ENCODE data around the gene TSGA10IP.

Gene TSGA10IP

GRCh38 chr11:66006134-66006890 lies 61.0 kb downstream of the TSGA10IP start:
- Mint-ChIP-seq H3K36me3 (ENCODE audit: low read depth) (peaks cover 20% of the 10 kb centered on the region), H3K27me3 (ENCODE audit: low read depth) (peaks cover 12% of the 10 kb centered on the region), H3K27ac (peak overlapping the region in 1 of 3 experiments; percentile 3), H3K4me3 (peak overlapping the region in 2 of 3 experiments; percentile 34 to 54), H3K9me3 (no peaks in the 10 kb centered on the region), H3K4me1 (peaks cover 17% of the 10 kb centered on the region)
- no peak for TF ChIP-seq CTCF (IDR thresholded peaks at IDR 0.05; ENCODE audit: unreplicated experiment in 3 of 3)

GRCh38 chr11:66006891-66007176 lies 61.6 kb downstream of the TSGA10IP start:
- TF ChIP-seq CTCF (IDR thresholded peaks at IDR 0.05; ENCODE audit: unreplicated experiment in 3 of 3): no peak
- peaks cover 16% of the 10 kb centered on the region for H3K27me3 Mint-ChIP-seq (ENCODE audit: low read depth)

GRCh38 chr11:66007201-66007634 lies 61.9 kb downstream of the TSGA10IP start:
- TF ChIP-seq CTCF (IDR thresholded peaks at IDR 0.05; ENCODE audit: unreplicated experiment in 3 of 3): no peak
- peaks cover 14% of the 10 kb centered on the region for H3K36me3 Mint-ChIP-seq (ENCODE audit: low read depth)
- no peak overlapping the region for H3K27ac Mint-ChIP-seq

More at GRCh38 chr11:66006891-66007176, 61.6 kb downstream of the TSGA10IP start:
- no peak overlapping the region for H3K27ac Mint-ChIP-seq
- H3K9me3 Mint-ChIP-seq: no peaks in the 10 kb centered on the region
- H3K4me1 Mint-ChIP-seq: peaks cover 14% of the 10 kb centered on the region
- H3K4me3 Mint-ChIP-seq: peak overlapping the region in 1 of 3 experiments; percentile 44
- H3K36me3 Mint-ChIP-seq (ENCODE audit: low read depth): peaks cover 18% of the 10 kb centered on the region

GRCh38 chr11:66008095-66008467 lies 62.8 kb downstream of the TSGA10IP start:
- H3K9me3 Mint-ChIP-seq: no peaks in the 10 kb centered on the region
- peaks cover 16% of the 10 kb centered on the region for H3K27me3 Mint-ChIP-seq (ENCODE audit: low read depth)
- peaks cover 2% of the 10 kb centered on the region for H3K4me1 Mint-ChIP-seq
- no peak overlapping the region for H3K27ac Mint-ChIP-seq
- peaks cover 12% of the 10 kb centered on the region for H3K36me3 Mint-ChIP-seq (ENCODE audit: low read depth)
- no peak for TF ChIP-seq CTCF (IDR thresholded peaks at IDR 0.05; ENCODE audit: unreplicated experiment in 3 of 3)
- H3K4me3 Mint-ChIP-seq: no peak overlapping the region

More at GRCh38 chr11:66007201-66007634, 61.9 kb downstream of the TSGA10IP start:
- H3K4me3 Mint-ChIP-seq: no peak overlapping the region
- H3K9me3 Mint-ChIP-seq: no peaks in the 10 kb centered on the region
- H3K4me1 Mint-ChIP-seq: peaks cover 10% of the 10 kb centered on the region
- H3K27me3 Mint-ChIP-seq (ENCODE audit: low read depth): peaks cover 16% of the 10 kb centered on the region

DNA sequence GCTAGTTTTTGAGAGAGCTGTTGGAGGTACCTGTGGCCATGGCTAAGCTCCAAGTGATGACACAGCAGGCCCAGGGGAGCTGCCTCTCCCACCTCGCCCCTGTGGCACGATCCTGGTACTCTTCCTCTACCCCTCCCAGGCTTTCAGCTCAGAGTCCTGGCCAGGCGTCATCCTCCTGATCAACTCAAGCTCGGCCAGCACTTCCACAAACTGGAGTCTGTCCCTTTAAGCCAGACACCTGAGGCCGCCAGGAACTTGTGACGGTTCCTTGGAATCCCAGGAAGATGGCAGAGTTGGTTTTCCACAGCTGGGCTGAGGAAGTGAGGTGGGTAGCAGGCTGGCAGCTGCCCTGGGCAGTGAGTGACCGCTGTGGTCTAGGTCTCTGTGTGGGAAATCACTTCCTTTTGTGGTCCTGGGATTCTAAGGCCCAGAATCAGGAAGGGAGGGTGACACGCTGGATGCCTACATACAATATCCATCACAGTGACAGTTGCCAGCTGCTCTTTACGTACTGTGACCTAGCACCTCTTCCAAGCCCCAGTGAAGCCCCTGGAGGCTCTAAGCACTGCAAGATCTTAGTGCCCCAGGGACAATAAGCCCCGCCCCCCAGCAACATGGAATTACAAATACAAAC lies 63.3 kb downstream of the TSGA10IP start:
- H3K27me3 Mint-ChIP-seq (ENCODE audit: low read depth): peaks cover 18% of the 10 kb centered on the region
- no peak overlapping the region for H3K4me3 Mint-ChIP-seq
- no peak for TF ChIP-seq CTCF (IDR thresholded peaks at IDR 0.05; ENCODE audit: unreplicated experiment in 3 of 3)
- H3K9me3 Mint-ChIP-seq: no peaks in the 10 kb centered on the region
- H3K36me3 Mint-ChIP-seq (ENCODE audit: low read depth): peaks cover 12% of the 10 kb centered on the region
- H3K4me1 Mint-ChIP-seq: no peaks in the 10 kb centered on the region
- H3K27ac Mint-ChIP-seq: peak overlapping the region in 1 of 3 experiments; percentile 42
